ENCODE results near the gene SIN3B. TPM values are rescaled to one million over a fixed set of nuclear protein-coding genes. Genes with fewer than 3 reads are reported as not detected.

SIN3B gene
- polyA plus RNA-seq, 3 donors: 7.2 to 154 (median 10.2) TPM

GRCh38 chr19:16922592-16922934 is 93.4 kb downstream of the SIN3B start:
- Histone ChIP-seq H3K36me3 (replicated peaks in 1 of 2; ENCODE audit: control insufficient read depth in 1 of 2, insufficient read depth in 2 of 2, low read length in 2 of 2) (no peaks in the 10 kb centered on the region), H3K4me3 (replicated peaks in 1 of 3; ENCODE audit: low read depth in 2 of 3, low read length in 3 of 3) (no peak overlapping the region), H3K27ac (ENCODE audit: low read depth in 1 of 2, low read length in 2 of 2) (no peak overlapping the region), H3K4me2 (replicated peaks; ENCODE audit: extremely low read depth, low read length, poor library complexity, severe bottlenecking) (no peak overlapping the region), H2AFZ (ENCODE audit: insufficient read depth, low read depth, low read length, poor library complexity, severe bottlenecking) (no peak overlapping the region), H3K9me3 (replicated peaks in 1 of 2; ENCODE audit: control insufficient read depth in 1 of 2, insufficient read depth in 1 of 2, low read length in 2 of 2) (peaks cover 27 to 30% of the 10 kb centered on the region in 2 donors), H3K79me2 (ENCODE audit: insufficient read depth, low read length) (no peaks in the 10 kb centered on the region), H3K4me1 (ENCODE audit: control insufficient read depth in 1 of 2, insufficient read depth in 2 of 2, low read length in 2 of 2) (no peaks in the 10 kb centered on the region), H3K9ac (ENCODE audit: insufficient read depth, low read length, poor library complexity, severe bottlenecking) (no peak overlapping the region), H4K20me1 (ENCODE audit: insufficient read depth, low read length) (no peaks in the 10 kb centered on the region), H3K27me3 (ENCODE audit: control insufficient read depth in 2 of 2, insufficient read depth in 2 of 2, low read length in 2 of 2) (no peaks in the 10 kb centered on the region)
- TF ChIP-seq CTCF (IDR thresholded peaks at IDR 0.05): no peak
- H3K27me3 Mint-ChIP-seq (ENCODE audit: low read depth in 3 of 3): peaks cover 9 to 14% (median 9%) of the 10 kb centered on the region in 3 donors
- intact Hi-C loops (cut with micrococcal nuclease): no loop called here
- no peak overlapping the region for H3K4me3 Mint-ChIP-seq
- H3K4me1 Mint-ChIP-seq: no peaks in the 10 kb centered on the region
- peak overlapping the region in 1 of 7 donors; percentile 43 for H3K27ac Mint-ChIP-seq
- 56% methylated on average over 1 of the region's 1 CpG for WGBS (ENCODE audit: insufficient coverage)
- H3K9me3 Mint-ChIP-seq: peaks cover 23 to 39% (median 34%) of the 10 kb centered on the region in 7 donors
- no peaks in the 10 kb centered on the region for H3K36me3 Mint-ChIP-seq
- no peak for DNase-seq

- WGBS (ENCODE audit: insufficient coverage): 96% methylated on average over 12 of the region's 13 CpGs
Measured at GRCh38 chr19:16922949-16923348, 93.8 kb downstream of the SIN3B start.

More at GRCh38 chr19:16922949-16923348, 93.8 kb downstream of the SIN3B start:
- Histone ChIP-seq H3K4me2 (replicated peaks; ENCODE audit: extremely low read depth, low read length, poor library complexity, severe bottlenecking) (no peak overlapping the region), H4K20me1 (ENCODE audit: insufficient read depth, low read length) (no peaks in the 10 kb centered on the region), H2AFZ (ENCODE audit: insufficient read depth, low read depth, low read length, poor library complexity, severe bottlenecking) (no peak overlapping the region), H3K36me3 (replicated peaks in 1 of 2; ENCODE audit: control insufficient read depth in 1 of 2, insufficient read depth in 2 of 2, low read length in 2 of 2) (no peaks in the 10 kb centered on the region), H3K79me2 (ENCODE audit: insufficient read depth, low read length) (no peaks in the 10 kb centered on the region), H3K4me3 (replicated peaks in 1 of 3; ENCODE audit: low read depth in 2 of 3, low read length in 3 of 3) (no peak overlapping the region), H3K27me3 (ENCODE audit: control insufficient read depth in 2 of 2, insufficient read depth in 2 of 2, low read length in 2 of 2) (no peaks in the 10 kb centered on the region), H3K9ac (ENCODE audit: insufficient read depth, low read length, poor library complexity, severe bottlenecking) (no peak overlapping the region), H3K4me1 (ENCODE audit: control insufficient read depth in 1 of 2, insufficient read depth in 2 of 2, low read length in 2 of 2) (no peaks in the 10 kb centered on the region), H3K9me3 (replicated peaks in 1 of 2; ENCODE audit: control insufficient read depth in 1 of 2, insufficient read depth in 1 of 2, low read length in 2 of 2) (peaks cover 27 to 30% of the 10 kb centered on the region in 2 donors), H3K27ac (ENCODE audit: low read depth in 1 of 2, low read length in 2 of 2) (no peak overlapping the region)
- no peak for TF ChIP-seq CTCF (IDR thresholded peaks at IDR 0.05)
- Mint-ChIP-seq H3K4me3 (no peak overlapping the region), H3K9me3 (peaks cover 23 to 42% (median 34%) of the 10 kb centered on the region in 7 donors), H3K4me1 (no peaks in the 10 kb centered on the region), H3K27me3 (ENCODE audit: low read depth in 3 of 3) (peaks cover 7 to 14% (median 9%) of the 10 kb centered on the region in 3 donors), H3K27ac (peak overlapping the region in 1 of 7 donors; percentile 78), H3K36me3 (no peaks in the 10 kb centered on the region)
- DNase-seq: no peak
- intact Hi-C loops (cut with micrococcal nuclease): no loop called here

Data from CD14-positive monocyte (primary cell).